OCI-LY7 (cell line): ENCODE data around the gene SSX2IP. TPM values are rescaled to one million over a fixed set of nuclear protein-coding genes. Genes with fewer than 3 reads are reported as not detected.

Experiments
- BruUV-seq: library from RNA; stranded (reverse); fragments of 400-500 nt; replicated peaks from 2 replicates; lab custom pipeline; 2021; lab: Mats Ljungman, UMichigan
- CTCF ChIA-PET: fragments of 300-600 bp; sonication (Branson Sonifier 250); formaldehyde crosslinking; loops from one replicate; lab custom pipeline; 2022; ENCODE audit warnings: antibody characterized with exemption; ENCODE audit not compliant: unreplicated experiment; lab: Charles Lee
- POLR2A ChIA-PET: fragments of 300-600 bp; sonication (Branson Sonifier 250); formaldehyde crosslinking; loops from one replicate; lab custom pipeline; 2022; ENCODE audit warnings: antibody characterized with exemption; lab: Charles Lee
- DNase-seq: peaks from one replicate; pipeline ENCODE4 v3.0.0-alpha.2; 2015; ENCODE audit warnings: low spot score
- H2AFZ ChIP-seq: fragments of 200-600 bp; sonication (generic), shearing (Covaris generic); 2 replicates; pipeline ENCODE4 v1.6.1; 2014; ENCODE audit warnings: mild to moderate bottlenecking, antibody characterized with exemption, low read length, moderate library complexity
- H3K27ac ChIP-seq: fragments of 200-600 bp; sonication (generic); 2 replicates; pipeline ENCODE4 v1.5.1; 2014; ENCODE audit warnings: mixed run types, low read depth, mild to moderate bottlenecking, moderate library complexity, low read length, inconsistent platforms; ENCODE audit not compliant: poor library complexity, severe bottlenecking
- H3K36me3 ChIP-seq: fragments of 200-600 bp; sonication (generic); 2 replicates; pipeline ENCODE4 v1.6.1; 2014; ENCODE audit warnings: mild to moderate bottlenecking, antibody characterized with exemption, low read length, moderate library complexity, mixed read lengths; ENCODE audit not compliant: insufficient read depth
- H3K4me1 ChIP-seq: fragments of 200-600 bp; sonication (generic); 2 replicates; pipeline ENCODE4 v1.5.1; 2014; ENCODE audit warnings: mild to moderate bottlenecking, low read length; ENCODE audit not compliant: insufficient read depth, poor library complexity, severe bottlenecking
- H3K4me2 ChIP-seq: fragments of 200-600 bp; sonication (generic); 2 replicates; pipeline ENCODE4 v1.6.1; 2014; ENCODE audit warnings: mild to moderate bottlenecking, low read length
- H3K4me3 ChIP-seq: fragments of 200-600 bp; sonication (generic); 2 replicates; pipeline ENCODE4 v1.5.1; 2014; ENCODE audit warnings: mild to moderate bottlenecking, low read depth, low read length; ENCODE audit not compliant: poor library complexity, severe bottlenecking
- H3K79me2 ChIP-seq: fragments of 200-600 bp; sonication (generic); 2 replicates; pipeline ENCODE4 v1.6.1; 2016; ENCODE audit warnings: low read depth, mild to moderate bottlenecking, low read length, moderate library complexity, mixed read lengths; ENCODE audit not compliant: insufficient read depth
- H3K9me2 ChIP-seq: fragments of 200-600 bp; sonication (generic); 2 replicates; pipeline ENCODE4 v1.6.1; 2016; ENCODE audit warnings: mild to moderate bottlenecking, low read length, mixed read lengths; ENCODE audit not compliant: insufficient read depth
- H3K9me3 ChIP-seq: fragments of 200-600 bp; sonication (generic); 2 replicates; pipeline ENCODE4 v1.6.1; 2014; ENCODE audit warnings: mild to moderate bottlenecking, mixed run types, low read length, mixed read lengths
- H4K20me1 ChIP-seq: fragments of 200-600 bp; sonication (generic); 2 replicates; pipeline ENCODE4 v1.6.1; 2014; ENCODE audit warnings: mild to moderate bottlenecking, antibody characterized with exemption, low read length, moderate library complexity, mixed read lengths; ENCODE audit not compliant: insufficient read depth
- CTCF ChIP-seq: fragments of 200-600 bp; sonication (generic); conservative IDR thresholded peaks from 2 replicates; pipeline ENCODE4 v1.5.1; 2014; ENCODE audit warnings: mild to moderate bottlenecking, antibody characterized with exemption, low read length, moderate library complexity, mixed read lengths
- EZH2phosphoT487 ChIP-seq: fragments of 200-600 bp; sonication (generic); IDR thresholded peaks from 2 replicates; pipeline ENCODE4 v1.6.1; 2018; ENCODE audit warnings: low read depth, borderline replicate concordance, mild to moderate bottlenecking, mixed run types, antibody characterized with exemption, low read length, moderate library complexity, mixed read lengths
- intact Hi-C: fragments of 100-400 bp; cut with micrococcal nuclease; formaldehyde crosslinking; loops from one replicate; pipeline ENCODE4 v1.10.0; 2022; ENCODE audit not compliant: unreplicated experiment
- total RNA-seq, 2 experiments: library from RNA; depleted of rRNA in 1 of 2; stranded (reverse); fragments of >200 nt in 1 of 2; shearing (Covaris generic) in 1 of 2; gene quantifications; 2 replicates each; pipeline ENCODE4 v1.2.3, GENCODE V29; 2014 to 2022

SSX2IP gene
- total RNA-seq, 2 experiments from 2014 or later: 24.1 to 24.4 TPM

- DNase-seq: no peak
- intact Hi-C loops: no loop called here
- no peak overlapping the region for H3K4me3 ChIP-seq
- TF ChIP-seq EZH2phosphoT487: no peak
- no peak for TF ChIP-seq CTCF
- no TSS peak for BruUV-seq
- H3K36me3 ChIP-seq: no peaks in the 10 kb centered on the region
- H3K27ac ChIP-seq: no peak overlapping the region
- no peaks in the 10 kb centered on the region for H3K9me3 ChIP-seq
- no peak overlapping the region for H2AFZ ChIP-seq
- no peak overlapping the region for H3K4me2 ChIP-seq
- ChIA-PET CTCF (interaction anchor here (0.6 kb wide), 1 partner anchor 511 kb away, joined by 3 read pairs; no protein-coding TSS in a partner anchor), POLR2A (no interaction called here)
- no peaks in the 10 kb centered on the region for H3K79me2 ChIP-seq
- H3K9me2 ChIP-seq: no peaks in the 10 kb centered on the region
- H3K4me1 ChIP-seq: no peaks in the 10 kb centered on the region
- H4K20me1 ChIP-seq: no peaks in the 10 kb centered on the region
Observed at GRCh38 chr1:84634536-84635205, 55.6 kb downstream of the SSX2IP start.

- intact Hi-C loops: no loop called here
- no TSS peak for BruUV-seq
- TF ChIP-seq EZH2phosphoT487 (no peak), CTCF (no peak)
- no peaks in the 10 kb centered on the region for H3K9me2 ChIP-seq
- H3K4me1 ChIP-seq: no peaks in the 10 kb centered on the region
- H3K4me2 ChIP-seq: no peak overlapping the region
- no peak overlapping the region for H3K27ac ChIP-seq
- H2AFZ ChIP-seq: no peak overlapping the region
- no peaks in the 10 kb centered on the region for H3K79me2 ChIP-seq
- ChIA-PET CTCF (no interaction called here), POLR2A (no interaction called here)
- no peaks in the 10 kb centered on the region for H3K36me3 ChIP-seq
- no peak overlapping the region for H3K4me3 ChIP-seq
- H4K20me1 ChIP-seq: no peaks in the 10 kb centered on the region
- no peak for DNase-seq
- no peaks in the 10 kb centered on the region for H3K9me3 ChIP-seq
Observed at GRCh38 chr1:84632673-84633434, 57.4 kb downstream of the SSX2IP start.

GRCh38 chr1:84632137-84632536, 58.1 kb downstream of the SSX2IP start:
- ChIA-PET CTCF (no interaction called here), POLR2A (no interaction called here)
- intact Hi-C loops: no loop called here
- no peaks in the 10 kb centered on the region for H3K79me2 ChIP-seq
- no peak overlapping the region for H3K4me3 ChIP-seq
- H4K20me1 ChIP-seq: no peaks in the 10 kb centered on the region
- no peak overlapping the region for H3K27ac ChIP-seq
- H3K4me1 ChIP-seq: no peaks in the 10 kb centered on the region
- DNase-seq: no peak
- H2AFZ ChIP-seq: no peak overlapping the region
- H3K4me2 ChIP-seq: no peak overlapping the region
- no TSS peak for BruUV-seq
- no peaks in the 10 kb centered on the region for H3K36me3 ChIP-seq
- H3K9me3 ChIP-seq: no peaks in the 10 kb centered on the region
- TF ChIP-seq EZH2phosphoT487: no peak
- TF ChIP-seq CTCF: no peak
- H3K9me2 ChIP-seq: no peaks in the 10 kb centered on the region
